Liver (tissue), 9 donors: Measurements from ENCODE around the gene PRSS23. TPM values are rescaled to one million over a fixed set of nuclear protein-coding genes. Genes with fewer than 3 reads are reported as not detected.

Experiments
- DNase-seq: peaks from one replicate; pipeline ENCODE4 v3.0.0-alpha.2; 2017; ENCODE audit warnings: low spot score
- H3K27ac ChIP-seq, 2 donors: one replicate each; pipeline ENCODE4 v1.7.0; 2013; ENCODE audit warnings: inconsistent platforms in 2 of 2, low read length in 2 of 2, control low read depth in 1 of 2, low read depth in 1 of 2, mild to moderate bottlenecking in 1 of 2
- H3K27me3 ChIP-seq, 4 donors: one replicate each; pipeline versions ENCODE4 v1.6.1 to v1.7.0; 2013; ENCODE audit warnings: low read length in 3 of 4, inconsistent platforms in 1 of 4, mild to moderate bottlenecking in 1 of 4, moderate library complexity in 1 of 4; ENCODE audit not compliant: control insufficient read depth in 4 of 4, insufficient read depth in 4 of 4
- H3K36me3 ChIP-seq, 4 donors: one replicate each; pipeline versions ENCODE4 v1.6.1 to v1.7.0; 2013; ENCODE audit warnings: low read length in 3 of 4, mild to moderate bottlenecking in 3 of 4, low read depth in 1 of 4, moderate library complexity in 1 of 4; ENCODE audit not compliant: control insufficient read depth in 4 of 4, insufficient read depth in 3 of 4
- H3K4me1 ChIP-seq, 4 donors: one replicate each; pipeline versions ENCODE4 v1.6.1 to v1.7.0; 2013; ENCODE audit warnings: low read length in 3 of 4, mild to moderate bottlenecking in 3 of 4, moderate library complexity in 1 of 4; ENCODE audit not compliant: control insufficient read depth in 4 of 4, insufficient read depth in 4 of 4
- H3K4me3 ChIP-seq, 3 donors: one replicate each; pipeline versions ENCODE4 v1.6.1 to v1.7.0; 2013; ENCODE audit warnings: low read length in 3 of 3, control low read depth in 1 of 3, low read depth in 1 of 3, mild to moderate bottlenecking in 1 of 3
- H3K9ac ChIP-seq, 2 donors: one replicate each; pipeline ENCODE4 v1.7.0; 2013; ENCODE audit warnings: low read length in 2 of 2, mild to moderate bottlenecking in 2 of 2, moderate library complexity in 2 of 2, control low read depth in 1 of 2, low read depth in 1 of 2
- H3K9me3 ChIP-seq, 4 donors: one replicate each; pipeline versions ENCODE4 v1.6.1 to v1.7.0; 2013; ENCODE audit warnings: low read length in 3 of 4; ENCODE audit not compliant: control insufficient read depth in 4 of 4
- EGR1 ChIP-seq, 2 donors: IDR thresholded peaks; 2 replicates each; pipeline ENCODE4 v1.6.1; 2016 to 2018; ENCODE audit warnings: antibody characterized with exemption in 2 of 2, low read depth in 2 of 2
- FOXA1 ChIP-seq: IDR thresholded peaks from 2 replicates; pipeline ENCODE4 v1.6.1; 2016; ENCODE audit warnings: antibody characterized with exemption
- FOXA2 ChIP-seq: IDR thresholded peaks from 2 replicates; pipeline ENCODE4 v1.6.1; 2016; ENCODE audit warnings: antibody characterized with exemption
- GABPA ChIP-seq, 2 donors: IDR thresholded peaks in 1 of 2; conservative IDR thresholded peaks in 1 of 2; 2 replicates each; pipeline ENCODE4 v1.6.1; 2016; ENCODE audit warnings: antibody characterized with exemption in 2 of 2, mild to moderate bottlenecking in 1 of 2, moderate library complexity in 1 of 2
- HNF4A ChIP-seq, 2 donors: conservative IDR thresholded peaks; 2 replicates each; pipeline ENCODE4 v1.6.1; 2016; ENCODE audit warnings: antibody characterized with exemption in 2 of 2, mild to moderate bottlenecking in 2 of 2
- HNF4G ChIP-seq: IDR thresholded peaks from 2 replicates; pipeline ENCODE4 v1.6.1; 2016; ENCODE audit warnings: antibody characterized with exemption
- JUND ChIP-seq, 2 donors: IDR thresholded peaks; 2 replicates each; pipeline ENCODE4 v1.6.1; 2016; ENCODE audit warnings: antibody characterized with exemption in 2 of 2
- NR2F2 ChIP-seq: IDR thresholded peaks from 2 replicates; pipeline ENCODE4 v1.6.1; 2016; ENCODE audit warnings: antibody characterized with exemption
- RAD21 ChIP-seq, 2 donors: IDR thresholded peaks; 2 replicates each; pipeline ENCODE4 v1.6.1; 2016; ENCODE audit warnings: antibody characterized with exemption in 2 of 2, mild to moderate bottlenecking in 2 of 2
- RXRA ChIP-seq, 2 donors: IDR thresholded peaks; 2 replicates each; pipeline ENCODE4 v1.6.1; 2017 to 2018; ENCODE audit warnings: antibody characterized with exemption in 2 of 2, mild to moderate bottlenecking in 1 of 2
- SP1 ChIP-seq: IDR thresholded peaks from 2 replicates; pipeline ENCODE4 v1.6.1; 2018; ENCODE audit warnings: antibody characterized with exemption, mild to moderate bottlenecking
- TAF1 ChIP-seq: conservative IDR thresholded peaks from 2 replicates; pipeline ENCODE4 v1.6.1; 2016; ENCODE audit warnings: antibody characterized with exemption, mild to moderate bottlenecking
- YY1 ChIP-seq: IDR thresholded peaks from 2 replicates; pipeline ENCODE4 v1.6.1; 2016; ENCODE audit warnings: antibody characterized with exemption, mild to moderate bottlenecking
- WGBS: extraction: QIAGEN DNeasy Blood & Tissue Kit; methylation state at CpG from one replicate; pipeline ENCODE4 v1.1.7; 2013; 5-methylcytosine and 5-hydroxymethylcytosine counted together
- polyA plus RNA-seq, 2 donors: library from polyadenylated mRNA; stranded (reverse) in 1 of 2; unstranded in 1 of 2; fragments of 200-250 nt in 1 of 2; fragments of >200 nt in 1 of 2; fragmentation: Nextera tagmentation in 1 of 2; extraction: Ambion mirVana in 1 of 2; gene quantifications; one replicate each; pipeline versions ENCODE4 v1.2.1 to v1.2.3, GENCODE V29; 2013 to 2015
- total RNA-seq, 2 donors: library from RNA; depleted of rRNA; stranded (reverse); fragments of >200 nt; gene quantifications; one replicate each; pipeline ENCODE4 v1.2.3, GENCODE V29; 2014
- TF ChIP-seq, protein P1 (sequence below): IDR thresholded peaks from 2 replicates; pipeline ENCODE4 v1.6.1; 2016; ENCODE audit warnings: antibody characterized with exemption
- TF ChIP-seq, protein P2 (sequence below): IDR thresholded peaks from 2 replicates; pipeline ENCODE4 v1.6.1; 2016; ENCODE audit warnings: antibody characterized with exemption
- TF ChIP-seq, protein P3 (sequence below): fragments of 150-350 bp; IDR thresholded peaks from 2 replicates; pipeline ENCODE4 v1.5.1; 2017; ENCODE audit warnings: improper control_type of control experiment, low read depth, low read length; ENCODE audit not compliant: missing input control
- TF ChIP-seq, protein P4 (sequence below): IDR thresholded peaks from 2 replicates; pipeline ENCODE4 v1.6.1; 2016; ENCODE audit warnings: antibody characterized with exemption
- TF ChIP-seq, protein P5 (sequence below): IDR thresholded peaks from 2 replicates; pipeline ENCODE4 v1.6.1; 2016; ENCODE audit warnings: antibody characterized with exemption, mild to moderate bottlenecking
- donor health status: healthy.
- donor health status: healthy.
- donor health status: healthy.
- donor health status: healthy.
- donor health status: healthy.

Gene PRSS23
- total and polyA plus RNA-seq, 4 donors: 2.3 to 11.0 (median 7.8) TPM

DNA sequence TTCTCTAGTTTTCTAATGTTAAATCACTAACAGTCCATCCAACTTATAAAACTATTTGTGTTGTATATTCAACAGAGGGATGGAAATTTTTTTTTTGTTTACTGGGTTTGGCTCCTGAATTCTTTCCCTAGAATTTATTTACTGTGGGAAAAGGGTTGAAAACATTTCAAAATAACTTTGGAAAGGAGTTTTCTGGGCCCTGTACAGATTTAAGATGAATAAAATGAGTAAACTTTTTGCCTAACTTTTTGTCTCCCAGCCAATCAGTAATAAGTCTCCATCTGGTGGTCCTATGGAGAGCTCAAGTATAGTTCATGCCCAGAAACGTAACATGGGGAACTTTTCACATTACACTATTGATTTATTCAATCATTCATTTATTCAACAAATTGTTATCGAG, 16.7 kb upstream of the PRSS23 start:
- Histone ChIP-seq H3K36me3 (peaks cover 0 to 3% (median 0%) of the 10 kb centered on the region in 4 donors), H3K4me3 (no peak overlapping the region), H3K9me3 (no peaks in the 10 kb centered on the region), H3K27ac (no peak overlapping the region), H3K4me1 (no peaks in the 10 kb centered on the region), H3K9ac (no peak overlapping the region), H3K27me3 (no peaks in the 10 kb centered on the region)
- DNase-seq: no peak
- TF ChIP-seq FOXA1 (no peak), GABPA (IDR thresholded peaks at IDR 0.05 in 1 of 2, conservative IDR thresholded peaks at IDR 0.05 in 1 of 2) (no peak), NR2F2 (no peak), HNF4G (no peak), JUND (IDR thresholded peaks at IDR 0.05) (no peak), RAD21 (IDR thresholded peaks at IDR 0.05) (no peak), HNF4A (conservative IDR thresholded peaks at IDR 0.05) (no peak), EGR1 (IDR thresholded peaks at IDR 0.05; ENCODE audit: low read depth in 2 of 2) (no peak), YY1 (no peak), RXRA (IDR thresholded peaks at IDR 0.05) (no peak), SP1 (no peak), TAF1 (no peak), FOXA2 (no peak)
- TF ChIP-seq, protein P1, sequence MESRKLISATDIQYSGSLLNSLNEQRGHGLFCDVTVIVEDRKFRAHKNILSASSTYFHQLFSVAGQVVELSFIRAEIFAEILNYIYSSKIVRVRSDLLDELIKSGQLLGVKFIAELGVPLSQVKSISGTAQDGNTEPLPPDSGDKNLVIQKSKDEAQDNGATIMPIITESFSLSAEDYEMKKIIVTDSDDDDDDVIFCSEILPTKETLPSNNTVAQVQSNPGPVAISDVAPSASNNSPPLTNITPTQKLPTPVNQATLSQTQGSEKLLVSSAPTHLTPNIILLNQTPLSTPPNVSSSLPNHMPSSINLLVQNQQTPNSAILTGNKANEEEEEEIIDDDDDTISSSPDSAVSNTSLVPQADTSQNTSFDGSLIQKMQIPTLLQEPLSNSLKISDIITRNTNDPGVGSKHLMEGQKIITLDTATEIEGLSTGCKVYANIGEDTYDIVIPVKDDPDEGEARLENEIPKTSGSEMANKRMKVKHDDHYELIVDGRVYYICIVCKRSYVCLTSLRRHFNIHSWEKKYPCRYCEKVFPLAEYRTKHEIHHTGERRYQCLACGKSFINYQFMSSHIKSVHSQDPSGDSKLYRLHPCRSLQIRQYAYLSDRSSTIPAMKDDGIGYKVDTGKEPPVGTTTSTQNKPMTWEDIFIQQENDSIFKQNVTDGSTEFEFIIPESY: no peak
- TF ChIP-seq, protein P2, sequence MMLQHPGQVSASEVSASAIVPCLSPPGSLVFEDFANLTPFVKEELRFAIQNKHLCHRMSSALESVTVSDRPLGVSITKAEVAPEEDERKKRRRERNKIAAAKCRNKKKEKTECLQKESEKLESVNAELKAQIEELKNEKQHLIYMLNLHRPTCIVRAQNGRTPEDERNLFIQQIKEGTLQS: no peak
- TF ChIP-seq, protein P3, sequence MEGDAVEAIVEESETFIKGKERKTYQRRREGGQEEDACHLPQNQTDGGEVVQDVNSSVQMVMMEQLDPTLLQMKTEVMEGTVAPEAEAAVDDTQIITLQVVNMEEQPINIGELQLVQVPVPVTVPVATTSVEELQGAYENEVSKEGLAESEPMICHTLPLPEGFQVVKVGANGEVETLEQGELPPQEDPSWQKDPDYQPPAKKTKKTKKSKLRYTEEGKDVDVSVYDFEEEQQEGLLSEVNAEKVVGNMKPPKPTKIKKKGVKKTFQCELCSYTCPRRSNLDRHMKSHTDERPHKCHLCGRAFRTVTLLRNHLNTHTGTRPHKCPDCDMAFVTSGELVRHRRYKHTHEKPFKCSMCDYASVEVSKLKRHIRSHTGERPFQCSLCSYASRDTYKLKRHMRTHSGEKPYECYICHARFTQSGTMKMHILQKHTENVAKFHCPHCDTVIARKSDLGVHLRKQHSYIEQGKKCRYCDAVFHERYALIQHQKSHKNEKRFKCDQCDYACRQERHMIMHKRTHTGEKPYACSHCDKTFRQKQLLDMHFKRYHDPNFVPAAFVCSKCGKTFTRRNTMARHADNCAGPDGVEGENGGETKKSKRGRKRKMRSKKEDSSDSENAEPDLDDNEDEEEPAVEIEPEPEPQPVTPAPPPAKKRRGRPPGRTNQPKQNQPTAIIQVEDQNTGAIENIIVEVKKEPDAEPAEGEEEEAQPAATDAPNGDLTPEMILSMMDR: no peak
- TF ChIP-seq, protein P4, sequence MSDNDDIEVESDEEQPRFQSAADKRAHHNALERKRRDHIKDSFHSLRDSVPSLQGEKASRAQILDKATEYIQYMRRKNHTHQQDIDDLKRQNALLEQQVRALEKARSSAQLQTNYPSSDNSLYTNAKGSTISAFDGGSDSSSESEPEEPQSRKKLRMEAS: no peak
- TF ChIP-seq, protein P5, sequence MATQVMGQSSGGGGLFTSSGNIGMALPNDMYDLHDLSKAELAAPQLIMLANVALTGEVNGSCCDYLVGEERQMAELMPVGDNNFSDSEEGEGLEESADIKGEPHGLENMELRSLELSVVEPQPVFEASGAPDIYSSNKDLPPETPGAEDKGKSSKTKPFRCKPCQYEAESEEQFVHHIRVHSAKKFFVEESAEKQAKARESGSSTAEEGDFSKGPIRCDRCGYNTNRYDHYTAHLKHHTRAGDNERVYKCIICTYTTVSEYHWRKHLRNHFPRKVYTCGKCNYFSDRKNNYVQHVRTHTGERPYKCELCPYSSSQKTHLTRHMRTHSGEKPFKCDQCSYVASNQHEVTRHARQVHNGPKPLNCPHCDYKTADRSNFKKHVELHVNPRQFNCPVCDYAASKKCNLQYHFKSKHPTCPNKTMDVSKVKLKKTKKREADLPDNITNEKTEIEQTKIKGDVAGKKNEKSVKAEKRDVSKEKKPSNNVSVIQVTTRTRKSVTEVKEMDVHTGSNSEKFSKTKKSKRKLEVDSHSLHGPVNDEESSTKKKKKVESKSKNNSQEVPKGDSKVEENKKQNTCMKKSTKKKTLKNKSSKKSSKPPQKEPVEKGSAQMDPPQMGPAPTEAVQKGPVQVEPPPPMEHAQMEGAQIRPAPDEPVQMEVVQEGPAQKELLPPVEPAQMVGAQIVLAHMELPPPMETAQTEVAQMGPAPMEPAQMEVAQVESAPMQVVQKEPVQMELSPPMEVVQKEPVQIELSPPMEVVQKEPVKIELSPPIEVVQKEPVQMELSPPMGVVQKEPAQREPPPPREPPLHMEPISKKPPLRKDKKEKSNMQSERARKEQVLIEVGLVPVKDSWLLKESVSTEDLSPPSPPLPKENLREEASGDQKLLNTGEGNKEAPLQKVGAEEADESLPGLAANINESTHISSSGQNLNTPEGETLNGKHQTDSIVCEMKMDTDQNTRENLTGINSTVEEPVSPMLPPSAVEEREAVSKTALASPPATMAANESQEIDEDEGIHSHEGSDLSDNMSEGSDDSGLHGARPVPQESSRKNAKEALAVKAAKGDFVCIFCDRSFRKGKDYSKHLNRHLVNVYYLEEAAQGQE: no peak
- 86% methylated on average over 2 of the region's 2 CpGs for WGBS
